ENCODE data around the gene UBL7. TPM values are rescaled to one million over a fixed set of nuclear protein-coding genes. Genes with fewer than 3 reads are reported as not detected.
A peak's percentile ranks its signal among the peaks of the same experiment; 100 is the strongest.

UBL7 gene
- polyA plus RNA-seq, 3 donors, result 43.4 to 103 (median 95.1) TPM

- peaks cover 34 to 43% of the 10 kb centered on the region in 2 donors for H3K4me1 ChIP-seq (ENCODE audit: control insufficient read depth in 1 of 2, insufficient read depth in 2 of 2, low read length in 2 of 2)
- H3K27ac Mint-ChIP-seq, result no peak overlapping the region
Measured at GRCh38 chr15:74432968-74433591, 27.9 kb downstream of the UBL7 start.

More at GRCh38 chr15:74432968-74433591, 27.9 kb downstream of the UBL7 start:
- Histone ChIP-seq H3K4me3 (replicated peaks in 1 of 3; ENCODE audit: low read depth in 2 of 3, low read length in 3 of 3) (peak overlapping the region; percentile 28 to 80 (median 58)), H3K36me3 (replicated peaks in 1 of 2; ENCODE audit: control insufficient read depth in 1 of 2, insufficient read depth in 2 of 2, low read length in 2 of 2) (no peaks in the 10 kb centered on the region), H3K79me2 (ENCODE audit: insufficient read depth, low read length) (no peaks in the 10 kb centered on the region), H3K4me2 (replicated peaks; ENCODE audit: extremely low read depth, low read length, poor library complexity, severe bottlenecking) (peak overlapping the region; percentile 78), H4K20me1 (ENCODE audit: insufficient read depth, low read length) (no peaks in the 10 kb centered on the region), H3K9ac (ENCODE audit: insufficient read depth, low read length, poor library complexity, severe bottlenecking) (peak overlapping the region; percentile 66), H3K9me3 (replicated peaks in 1 of 2; ENCODE audit: control insufficient read depth in 1 of 2, insufficient read depth in 1 of 2, low read length in 2 of 2) (peaks cover 0 to 7% of the 10 kb centered on the region in 2 donors), H3K27me3 (ENCODE audit: control insufficient read depth in 2 of 2, insufficient read depth in 2 of 2, low read length in 2 of 2) (peaks cover 16 to 28% of the 10 kb centered on the region in 2 donors), H3K27ac (ENCODE audit: low read depth in 1 of 2, low read length in 2 of 2) (no peak overlapping the region), H2AFZ (ENCODE audit: insufficient read depth, low read depth, low read length, poor library complexity, severe bottlenecking) (peak overlapping the region; percentile 71)
- Mint-ChIP-seq H3K4me3 (peak overlapping the region; percentile 70 to 76), H3K27me3 (ENCODE audit: low read depth in 3 of 3) (peaks cover 23 to 51% (median 29%) of the 10 kb centered on the region in 3 donors), H3K36me3 (peaks cover 0 to 11% of the 10 kb centered on the region in 2 donors), H3K4me1 (peaks cover 41% of the 10 kb centered on the region), H3K9me3 (peaks cover 0 to 17% (median 0%) of the 10 kb centered on the region in 7 donors)
- DNase-seq, result peak in 1 of 3 donors; percentile 21
- under 1% methylated on average over 64 of the region's 64 CpGs for WGBS (ENCODE audit: insufficient coverage)
- intact Hi-C loops (cut with micrococcal nuclease), result no loop called here
- TF ChIP-seq CTCF (IDR thresholded peaks at IDR 0.05), result no peak
